ENCODE data around the gene LPIN3.

- TF ChIP-seq CTCF (conservative IDR thresholded peaks at IDR 0.05; ENCODE audit: low read length) (no peak), EZH2phosphoT487 (IDR thresholded peaks at IDR 0.05; ENCODE audit: borderline replicate concordance) (no peak)
These were observed 47.2 kb upstream of the LPIN3 start for GRCh38 chr20:41293269-41294037.
